ENCODE results near the gene FAM83C.
A peak's percentile ranks its signal among the peaks of the same experiment; 100 is the strongest.
"Not testable (repeated sequence)": the region's sequence is repeated elsewhere in the genome, so short reads cannot be mapped to it uniquely, and the experiment has no call there.

Gene FAM83C

GRCh38 chr20:35318502-35319157 is 26.4 kb upstream of the FAM83C start:
- no peak overlapping the region for H3K27ac ChIP-seq (ENCODE audit: low read depth, low read length)
- H3K4me3 ChIP-seq (ENCODE audit: low read depth in 1 of 5, low read length in 5 of 5), result no peak overlapping the region

GRCh38 chr20:35317416-35318210 is 25.4 kb upstream of the FAM83C start:
- Histone ChIP-seq H3K4me3 (ENCODE audit: low read depth in 1 of 5, low read length in 5 of 5) (no peak overlapping the region), H3K9ac (ENCODE audit: low read length in 5 of 5) (no peak overlapping the region), H3K36me3 (ENCODE audit: control insufficient read depth in 5 of 5, insufficient read depth in 5 of 5, low read length in 5 of 5) (peaks cover 0 to 24% (median 12%) of the 10 kb centered on the region in 5 donors), H3K4me1 (ENCODE audit: control insufficient read depth in 5 of 5, insufficient read depth in 5 of 5, low read length in 5 of 5) (peaks cover 0 to 8% (median 0%) of the 10 kb centered on the region in 5 donors), H3K27me3 (ENCODE audit: control insufficient read depth in 5 of 5, insufficient read depth in 4 of 5, low read length in 5 of 5) (no peaks in the 10 kb centered on the region), H3K9me3 (ENCODE audit: control insufficient read depth in 5 of 5, low read length in 5 of 5) (no peaks in the 10 kb centered on the region), H3K27ac (ENCODE audit: low read depth, low read length) (no peak overlapping the region)

More at GRCh38 chr20:35318502-35319157, 26.4 kb upstream of the FAM83C start:
- Histone ChIP-seq H3K9ac (ENCODE audit: low read length in 5 of 5) (no peak overlapping the region), H3K9me3 (ENCODE audit: control insufficient read depth in 5 of 5, low read length in 5 of 5) (no peaks in the 10 kb centered on the region), H3K27me3 (ENCODE audit: control insufficient read depth in 5 of 5, insufficient read depth in 4 of 5, low read length in 5 of 5) (no peaks in the 10 kb centered on the region), H3K36me3 (ENCODE audit: control insufficient read depth in 5 of 5, insufficient read depth in 5 of 5, low read length in 5 of 5) (peaks cover 0 to 20% (median 9%) of the 10 kb centered on the region in 5 donors), H3K4me1 (ENCODE audit: control insufficient read depth in 5 of 5, insufficient read depth in 5 of 5, low read length in 5 of 5) (peaks cover 0 to 8% (median 0%) of the 10 kb centered on the region in 5 donors)

GRCh38 chr20:35316086-35316485 is 23.9 kb upstream of the FAM83C start:
- H3K36me3 ChIP-seq (ENCODE audit: control insufficient read depth in 5 of 5, insufficient read depth in 5 of 5, low read length in 5 of 5), result peaks cover 0 to 28% (median 13%) of the 10 kb centered on the region in 5 donors
- no peaks in the 10 kb centered on the region for H3K9me3 ChIP-seq (ENCODE audit: control insufficient read depth in 5 of 5, low read length in 5 of 5)
- no peaks in the 10 kb centered on the region for H3K27me3 ChIP-seq (ENCODE audit: control insufficient read depth in 5 of 5, insufficient read depth in 4 of 5, low read length in 5 of 5)
- peaks cover 0 to 8% (median 0%) of the 10 kb centered on the region in 5 donors for H3K4me1 ChIP-seq (ENCODE audit: control insufficient read depth in 5 of 5, insufficient read depth in 5 of 5, low read length in 5 of 5)
- H3K4me3 ChIP-seq (ENCODE audit: low read depth in 1 of 5, low read length in 5 of 5), result no peak overlapping the region
- no peak overlapping the region for H3K9ac ChIP-seq (ENCODE audit: low read length in 5 of 5)
- H3K27ac ChIP-seq (ENCODE audit: low read depth, low read length), result no peak overlapping the region

GRCh38 chr20:35315632-35316020 is 23.4 kb upstream of the FAM83C start:
- not testable (repeated sequence) for H3K9me3 ChIP-seq (ENCODE audit: control insufficient read depth in 5 of 5, low read length in 5 of 5)

GRCh38 chr20:35314816-35315631 is 22.8 kb upstream of the FAM83C start:
- Histone ChIP-seq H3K9ac (ENCODE audit: low read length in 5 of 5) (no peak overlapping the region), H3K36me3 (ENCODE audit: control insufficient read depth in 5 of 5, insufficient read depth in 5 of 5, low read length in 5 of 5) (peaks cover 0 to 26% (median 9%) of the 10 kb centered on the region in 5 donors), H3K4me3 (ENCODE audit: low read depth in 1 of 5, low read length in 5 of 5) (no peak overlapping the region), H3K4me1 (ENCODE audit: control insufficient read depth in 5 of 5, insufficient read depth in 5 of 5, low read length in 5 of 5) (peaks cover 0 to 8% (median 0%) of the 10 kb centered on the region in 5 donors), H3K27ac (ENCODE audit: low read depth, low read length) (no peak overlapping the region), H3K27me3 (ENCODE audit: control insufficient read depth in 5 of 5, insufficient read depth in 4 of 5, low read length in 5 of 5) (no peaks in the 10 kb centered on the region), H3K9me3 (ENCODE audit: control insufficient read depth in 5 of 5, low read length in 5 of 5) (no peaks in the 10 kb centered on the region)

More at GRCh38 chr20:35315632-35316020, 23.4 kb upstream of the FAM83C start:
- not testable (repeated sequence) for H3K4me3 ChIP-seq (ENCODE audit: low read depth in 1 of 5, low read length in 5 of 5); H3K9ac ChIP-seq (ENCODE audit: low read length in 5 of 5); H3K27ac ChIP-seq (ENCODE audit: low read depth, low read length); H3K27me3 ChIP-seq (ENCODE audit: control insufficient read depth in 5 of 5, insufficient read depth in 4 of 5, low read length in 5 of 5); H3K4me1 ChIP-seq (ENCODE audit: control insufficient read depth in 5 of 5, insufficient read depth in 5 of 5, low read length in 5 of 5)
- H3K36me3 ChIP-seq (ENCODE audit: control insufficient read depth in 5 of 5, insufficient read depth in 5 of 5, low read length in 5 of 5), result peaks cover 0 to 26% (median 10%) of the 10 kb centered on the region in 5 donors

- H3K4me1 ChIP-seq (ENCODE audit: control insufficient read depth in 5 of 5, insufficient read depth in 5 of 5, low read length in 5 of 5), result peaks cover 0 to 18% (median 11%) of the 10 kb centered on the region in 5 donors
- H3K9me3 ChIP-seq (ENCODE audit: control insufficient read depth in 5 of 5, low read length in 5 of 5), result no peaks in the 10 kb centered on the region
- peaks cover 0 to 28% (median 15%) of the 10 kb centered on the region in 5 donors for H3K36me3 ChIP-seq (ENCODE audit: control insufficient read depth in 5 of 5, insufficient read depth in 5 of 5, low read length in 5 of 5)
- no peak overlapping the region for H3K9ac ChIP-seq (ENCODE audit: low read length in 5 of 5)
- no peak overlapping the region for H3K4me3 ChIP-seq (ENCODE audit: low read depth in 1 of 5, low read length in 5 of 5)
- H3K27me3 ChIP-seq (ENCODE audit: control insufficient read depth in 5 of 5, insufficient read depth in 4 of 5, low read length in 5 of 5), result no peaks in the 10 kb centered on the region
- no peak overlapping the region for H3K27ac ChIP-seq (ENCODE audit: low read depth, low read length)
Observed at GRCh38 chr20:35312318-35312717, 20.1 kb upstream of the FAM83C start.

GRCh38 chr20:35311822-35312221 is 19.6 kb upstream of the FAM83C start:
- H3K9me3 ChIP-seq (ENCODE audit: control insufficient read depth in 5 of 5, low read length in 5 of 5), result no peaks in the 10 kb centered on the region
- no peak overlapping the region for H3K9ac ChIP-seq (ENCODE audit: low read length in 5 of 5)
- no peak overlapping the region for H3K4me3 ChIP-seq (ENCODE audit: low read depth in 1 of 5, low read length in 5 of 5)
- H3K27ac ChIP-seq (ENCODE audit: low read depth, low read length), result no peak overlapping the region
- H3K36me3 ChIP-seq (ENCODE audit: control insufficient read depth in 5 of 5, insufficient read depth in 5 of 5, low read length in 5 of 5), result peaks cover 0 to 28% (median 15%) of the 10 kb centered on the region in 5 donors
- no peaks in the 10 kb centered on the region for H3K27me3 ChIP-seq (ENCODE audit: control insufficient read depth in 5 of 5, insufficient read depth in 4 of 5, low read length in 5 of 5)
- peaks cover 0 to 23% (median 16%) of the 10 kb centered on the region in 5 donors for H3K4me1 ChIP-seq (ENCODE audit: control insufficient read depth in 5 of 5, insufficient read depth in 5 of 5, low read length in 5 of 5)

GRCh38 chr20:35311409-35311808 is 19.2 kb upstream of the FAM83C start:
- no peaks in the 10 kb centered on the region for H3K9me3 ChIP-seq (ENCODE audit: control insufficient read depth in 5 of 5, low read length in 5 of 5)
- no peak overlapping the region for H3K27ac ChIP-seq (ENCODE audit: low read depth, low read length)
- peaks cover 0 to 27% (median 17%) of the 10 kb centered on the region in 5 donors for H3K4me1 ChIP-seq (ENCODE audit: control insufficient read depth in 5 of 5, insufficient read depth in 5 of 5, low read length in 5 of 5)
- H3K27me3 ChIP-seq (ENCODE audit: control insufficient read depth in 5 of 5, insufficient read depth in 4 of 5, low read length in 5 of 5), result no peaks in the 10 kb centered on the region
- no peak overlapping the region for H3K9ac ChIP-seq (ENCODE audit: low read length in 5 of 5)
- peaks cover 0 to 30% (median 15%) of the 10 kb centered on the region in 5 donors for H3K36me3 ChIP-seq (ENCODE audit: control insufficient read depth in 5 of 5, insufficient read depth in 5 of 5, low read length in 5 of 5)
- H3K4me3 ChIP-seq (ENCODE audit: low read depth in 1 of 5, low read length in 5 of 5), result no peak overlapping the region

- Histone ChIP-seq H3K9ac (ENCODE audit: low read length in 5 of 5) (peak overlapping the region in 2 of 5 donors; percentile 16 to 29), H3K9me3 (ENCODE audit: control insufficient read depth in 5 of 5, low read length in 5 of 5) (no peaks in the 10 kb centered on the region), H3K4me3 (ENCODE audit: low read depth in 1 of 5, low read length in 5 of 5) (no peak overlapping the region), H3K27me3 (ENCODE audit: control insufficient read depth in 5 of 5, insufficient read depth in 4 of 5, low read length in 5 of 5) (no peaks in the 10 kb centered on the region), H3K4me1 (ENCODE audit: control insufficient read depth in 5 of 5, insufficient read depth in 5 of 5, low read length in 5 of 5) (peaks cover 0 to 24% (median 17%) of the 10 kb centered on the region in 5 donors), H3K27ac (ENCODE audit: low read depth, low read length) (no peak overlapping the region), H3K36me3 (ENCODE audit: control insufficient read depth in 5 of 5, insufficient read depth in 5 of 5, low read length in 5 of 5) (peaks cover 0 to 37% (median 17%) of the 10 kb centered on the region in 5 donors)
Observed at GRCh38 chr20:35307666-35308653, 15.7 kb upstream of the FAM83C start.
